Neural cell (in vitro differentiated cells): ENCODE results near the gene RBBP6.

Experiments
- CTCF ChIP-seq: fragments of 450-650 bp; IDR thresholded peaks from 2 replicates; pipeline ENCODE4 v1.5.1; 2014; ENCODE audit warnings: antibody characterized with exemption, mild to moderate bottlenecking, moderate library complexity; ENCODE audit not compliant: poor library complexity, severe bottlenecking
- EP300 ChIP-seq: fragments of 450-650 bp; conservative IDR thresholded peaks from 2 replicates; pipeline ENCODE4 v1.6.1; 2014; ENCODE audit warnings: antibody characterized with exemption, mild to moderate bottlenecking, moderate library complexity; ENCODE audit not compliant: poor library complexity, severe bottlenecking
- EZH2 ChIP-seq: fragments of 200-600, 300-800 bp; shearing (Covaris generic), sonication (generic); IDR thresholded peaks from 2 replicates; pipeline ENCODE4 v1.6.1; 2014; ENCODE audit warnings: antibody characterized with exemption, low read length, borderline replicate concordance, mild to moderate bottlenecking; ENCODE audit not compliant: insufficient read depth, poor library complexity, severe bottlenecking
- MXI1 ChIP-seq: fragments of 450-650 bp; conservative IDR thresholded peaks from 2 replicates; pipeline ENCODE4 v1.6.1; 2014; ENCODE audit warnings: antibody characterized with exemption, mild to moderate bottlenecking; ENCODE audit not compliant: poor library complexity, severe bottlenecking
- POLR2AphosphoS5 ChIP-seq: IDR thresholded peaks from 2 replicates; pipeline ENCODE4 v1.6.1; 2012
- RAD21 ChIP-seq: fragments of 450-650 bp; conservative IDR thresholded peaks from 2 replicates; pipeline ENCODE4 v1.6.1; 2014; ENCODE audit warnings: antibody characterized with exemption, mild to moderate bottlenecking, moderate library complexity
- REST ChIP-seq: IDR thresholded peaks from 2 replicates; pipeline ENCODE4 v1.6.1; 2012; ENCODE audit warnings: borderline replicate concordance
- TAF1 ChIP-seq: IDR thresholded peaks from 2 replicates; pipeline ENCODE4 v1.6.1; 2012; ENCODE audit warnings: low read depth

- no peak for TF ChIP-seq TAF1
- no peak for TF ChIP-seq CTCF
- no peak for TF ChIP-seq REST
- no peak for TF ChIP-seq EZH2
- TF ChIP-seq POLR2AphosphoS5 = no peak
- TF ChIP-seq MXI1 = no peak
- TF ChIP-seq EP300 = no peak
- no peak for TF ChIP-seq RAD21
Observed at GRCh38 chr16:24571096-24571495, 31.7 kb downstream of the RBBP6 start.
